H1 (cell line): Measurements from ENCODE around the gene SUDS3. TPM values are rescaled to one million over a fixed set of nuclear protein-coding genes. Genes with fewer than 3 reads are reported as not detected.

Experiments used
- BACH1 ChIP-seq: IDR thresholded peaks from 2 replicates; pipeline ENCODE4 v1.6.1; 2012; ENCODE audit warnings: low read length, improper control_type of control experiment
- CEBPB ChIP-seq: IDR thresholded peaks from 2 replicates; pipeline ENCODE4 v1.6.1; 2012; ENCODE audit warnings: low read depth, low read length
- CREB1 ChIP-seq: IDR thresholded peaks from 2 replicates; pipeline ENCODE4 v1.6.1; 2012; ENCODE audit warnings: inconsistent platforms
- EGR1 ChIP-seq: IDR thresholded peaks from 2 replicates; pipeline ENCODE4 v1.6.1; 2011; ENCODE audit warnings: low read depth, low read length, borderline replicate concordance
- GABPA ChIP-seq: IDR thresholded peaks from 2 replicates; pipeline ENCODE4 v1.6.1; 2011; ENCODE audit warnings: mild to moderate bottlenecking, low read length, moderate library complexity, borderline replicate concordance; ENCODE audit not compliant: insufficient read depth
- KDM4A ChIP-seq: IDR thresholded peaks from one replicate; pipeline ENCODE4 v1.7.1; 2012; ENCODE audit warnings: low read depth, mild to moderate bottlenecking, moderate library complexity, low read length, inconsistent platforms; ENCODE audit not compliant: severe bottlenecking
- RBBP5 ChIP-seq: IDR thresholded peaks from 2 replicates; pipeline ENCODE4 v1.7.1; 2012; ENCODE audit warnings: low read depth, mild to moderate bottlenecking, inconsistent platforms, low read length, moderate library complexity, borderline replicate concordance
- SIRT6 ChIP-seq: IDR thresholded peaks from one replicate; pipeline ENCODE4 v1.7.1; 2012; ENCODE audit warnings: low read length, inconsistent platforms
- SUZ12 ChIP-seq: fragments of 200-600 bp; sonication (generic); IDR thresholded peaks from 2 replicates; pipeline ENCODE4 v1.6.1; 2012; ENCODE audit warnings: mild to moderate bottlenecking, inconsistent platforms, low read length, moderate library complexity, mixed read lengths
- TBP ChIP-seq: IDR thresholded peaks from 2 replicates; pipeline ENCODE4 v1.6.1; 2011; ENCODE audit warnings: low read depth, low read length, improper control_type of control experiment
- TCF12 ChIP-seq: IDR thresholded peaks from 2 replicates; pipeline ENCODE4 v1.6.1; 2011; ENCODE audit warnings: low read depth, mild to moderate bottlenecking, low read length
- polyA plus RNA-seq, 7 experiments: library from polyadenylated mRNA; depleted of rRNA in 3 of 7; stranded (reverse) in 5 of 7; unstranded in 2 of 7; fragments of >200 nt in 5 of 7; fragments of 200-250 nt in 2 of 7; gene quantifications; 1 replicate in 5 of 7; 2 replicates in 1 of 7; 4 replicates in 1 of 7; pipeline versions ENCODE4 v1.2.1 to v1.2.3, GENCODE V29; 2011 to 2013; ENCODE audit warnings: missing spikeins in 2 of 7, mixed read lengths in 2 of 7
- total RNA-seq: library from RNA; stranded (reverse); fragmentation: NEBNext Ultra II Directional; extraction: Animal tissue kit (Norgen Biotek cat#: 25700); gene quantifications from 2 replicates; pipeline ENCODE4 v1.2.1, GENCODE V29; 2021
- TF ChIP-seq, protein P1 (sequence below): fragments of 300-600 bp; sonication (generic); IDR thresholded peaks from 2 replicates; pipeline ENCODE4 v1.7.1; 2012; ENCODE audit warnings: low read length, moderate library complexity, mild to moderate bottlenecking, inconsistent platforms; ENCODE audit not compliant: insufficient replicate concordance

Gene SUDS3
- total and polyA plus RNA-seq, 2 of the 8 experiments (the other 6 are each of a cell fraction or from before 2014, with no cell fraction given), result 30.0 to 58.7 TPM

DNA sequence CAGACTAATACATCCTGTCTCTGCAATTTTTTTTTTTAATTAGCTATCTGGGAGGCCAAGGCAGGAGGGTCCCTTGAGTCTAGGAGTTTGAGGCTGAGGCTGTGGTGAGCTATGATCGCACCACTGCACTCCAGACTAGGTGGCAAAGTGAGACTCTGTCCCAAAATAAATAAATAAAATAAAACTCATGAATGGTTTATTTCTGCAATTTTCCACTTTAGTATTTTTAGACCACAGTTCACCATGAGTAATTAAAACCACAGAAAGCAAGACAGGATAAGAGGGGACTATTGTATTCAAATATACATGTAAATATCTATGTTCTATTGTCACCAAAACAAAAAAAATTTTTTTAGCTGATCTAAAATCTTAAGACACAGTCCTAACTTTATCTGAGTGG is 21.5 kb upstream of the SUDS3 start (continued):
- TF ChIP-seq, protein P1, sequence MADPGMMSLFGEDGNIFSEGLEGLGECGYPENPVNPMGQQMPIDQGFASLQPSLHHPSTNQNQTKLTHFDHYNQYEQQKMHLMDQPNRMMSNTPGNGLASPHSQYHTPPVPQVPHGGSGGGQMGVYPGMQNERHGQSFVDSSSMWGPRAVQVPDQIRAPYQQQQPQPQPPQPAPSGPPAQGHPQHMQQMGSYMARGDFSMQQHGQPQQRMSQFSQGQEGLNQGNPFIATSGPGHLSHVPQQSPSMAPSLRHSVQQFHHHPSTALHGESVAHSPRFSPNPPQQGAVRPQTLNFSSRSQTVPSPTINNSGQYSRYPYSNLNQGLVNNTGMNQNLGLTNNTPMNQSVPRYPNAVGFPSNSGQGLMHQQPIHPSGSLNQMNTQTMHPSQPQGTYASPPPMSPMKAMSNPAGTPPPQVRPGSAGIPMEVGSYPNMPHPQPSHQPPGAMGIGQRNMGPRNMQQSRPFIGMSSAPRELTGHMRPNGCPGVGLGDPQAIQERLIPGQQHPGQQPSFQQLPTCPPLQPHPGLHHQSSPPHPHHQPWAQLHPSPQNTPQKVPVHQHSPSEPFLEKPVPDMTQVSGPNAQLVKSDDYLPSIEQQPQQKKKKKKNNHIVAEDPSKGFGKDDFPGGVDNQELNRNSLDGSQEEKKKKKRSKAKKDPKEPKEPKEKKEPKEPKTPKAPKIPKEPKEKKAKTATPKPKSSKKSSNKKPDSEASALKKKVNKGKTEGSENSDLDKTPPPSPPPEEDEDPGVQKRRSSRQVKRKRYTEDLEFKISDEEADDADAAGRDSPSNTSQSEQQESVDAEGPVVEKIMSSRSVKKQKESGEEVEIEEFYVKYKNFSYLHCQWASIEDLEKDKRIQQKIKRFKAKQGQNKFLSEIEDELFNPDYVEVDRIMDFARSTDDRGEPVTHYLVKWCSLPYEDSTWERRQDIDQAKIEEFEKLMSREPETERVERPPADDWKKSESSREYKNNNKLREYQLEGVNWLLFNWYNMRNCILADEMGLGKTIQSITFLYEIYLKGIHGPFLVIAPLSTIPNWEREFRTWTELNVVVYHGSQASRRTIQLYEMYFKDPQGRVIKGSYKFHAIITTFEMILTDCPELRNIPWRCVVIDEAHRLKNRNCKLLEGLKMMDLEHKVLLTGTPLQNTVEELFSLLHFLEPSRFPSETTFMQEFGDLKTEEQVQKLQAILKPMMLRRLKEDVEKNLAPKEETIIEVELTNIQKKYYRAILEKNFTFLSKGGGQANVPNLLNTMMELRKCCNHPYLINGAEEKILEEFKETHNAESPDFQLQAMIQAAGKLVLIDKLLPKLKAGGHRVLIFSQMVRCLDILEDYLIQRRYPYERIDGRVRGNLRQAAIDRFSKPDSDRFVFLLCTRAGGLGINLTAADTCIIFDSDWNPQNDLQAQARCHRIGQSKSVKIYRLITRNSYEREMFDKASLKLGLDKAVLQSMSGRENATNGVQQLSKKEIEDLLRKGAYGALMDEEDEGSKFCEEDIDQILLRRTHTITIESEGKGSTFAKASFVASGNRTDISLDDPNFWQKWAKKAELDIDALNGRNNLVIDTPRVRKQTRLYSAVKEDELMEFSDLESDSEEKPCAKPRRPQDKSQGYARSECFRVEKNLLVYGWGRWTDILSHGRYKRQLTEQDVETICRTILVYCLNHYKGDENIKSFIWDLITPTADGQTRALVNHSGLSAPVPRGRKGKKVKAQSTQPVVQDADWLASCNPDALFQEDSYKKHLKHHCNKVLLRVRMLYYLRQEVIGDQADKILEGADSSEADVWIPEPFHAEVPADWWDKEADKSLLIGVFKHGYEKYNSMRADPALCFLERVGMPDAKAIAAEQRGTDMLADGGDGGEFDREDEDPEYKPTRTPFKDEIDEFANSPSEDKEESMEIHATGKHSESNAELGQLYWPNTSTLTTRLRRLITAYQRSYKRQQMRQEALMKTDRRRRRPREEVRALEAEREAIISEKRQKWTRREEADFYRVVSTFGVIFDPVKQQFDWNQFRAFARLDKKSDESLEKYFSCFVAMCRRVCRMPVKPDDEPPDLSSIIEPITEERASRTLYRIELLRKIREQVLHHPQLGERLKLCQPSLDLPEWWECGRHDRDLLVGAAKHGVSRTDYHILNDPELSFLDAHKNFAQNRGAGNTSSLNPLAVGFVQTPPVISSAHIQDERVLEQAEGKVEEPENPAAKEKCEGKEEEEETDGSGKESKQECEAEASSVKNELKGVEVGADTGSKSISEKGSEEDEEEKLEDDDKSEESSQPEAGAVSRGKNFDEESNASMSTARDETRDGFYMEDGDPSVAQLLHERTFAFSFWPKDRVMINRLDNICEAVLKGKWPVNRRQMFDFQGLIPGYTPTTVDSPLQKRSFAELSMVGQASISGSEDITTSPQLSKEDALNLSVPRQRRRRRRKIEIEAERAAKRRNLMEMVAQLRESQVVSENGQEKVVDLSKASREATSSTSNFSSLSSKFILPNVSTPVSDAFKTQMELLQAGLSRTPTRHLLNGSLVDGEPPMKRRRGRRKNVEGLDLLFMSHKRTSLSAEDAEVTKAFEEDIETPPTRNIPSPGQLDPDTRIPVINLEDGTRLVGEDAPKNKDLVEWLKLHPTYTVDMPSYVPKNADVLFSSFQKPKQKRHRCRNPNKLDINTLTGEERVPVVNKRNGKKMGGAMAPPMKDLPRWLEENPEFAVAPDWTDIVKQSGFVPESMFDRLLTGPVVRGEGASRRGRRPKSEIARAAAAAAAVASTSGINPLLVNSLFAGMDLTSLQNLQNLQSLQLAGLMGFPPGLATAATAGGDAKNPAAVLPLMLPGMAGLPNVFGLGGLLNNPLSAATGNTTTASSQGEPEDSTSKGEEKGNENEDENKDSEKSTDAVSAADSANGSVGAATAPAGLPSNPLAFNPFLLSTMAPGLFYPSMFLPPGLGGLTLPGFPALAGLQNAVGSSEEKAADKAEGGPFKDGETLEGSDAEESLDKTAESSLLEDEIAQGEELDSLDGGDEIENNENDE, result no peak
- TF ChIP-seq RBBP5 (no peak), EGR1 (no peak), SUZ12 (no peak), SIRT6 (no peak), BACH1 (no peak), KDM4A (no peak), TCF12 (no peak), CEBPB (no peak), GABPA (no peak), TBP (no peak), CREB1 (no peak)
